ENCODE results near the gene SUB1.

Gene SUB1

DNA sequence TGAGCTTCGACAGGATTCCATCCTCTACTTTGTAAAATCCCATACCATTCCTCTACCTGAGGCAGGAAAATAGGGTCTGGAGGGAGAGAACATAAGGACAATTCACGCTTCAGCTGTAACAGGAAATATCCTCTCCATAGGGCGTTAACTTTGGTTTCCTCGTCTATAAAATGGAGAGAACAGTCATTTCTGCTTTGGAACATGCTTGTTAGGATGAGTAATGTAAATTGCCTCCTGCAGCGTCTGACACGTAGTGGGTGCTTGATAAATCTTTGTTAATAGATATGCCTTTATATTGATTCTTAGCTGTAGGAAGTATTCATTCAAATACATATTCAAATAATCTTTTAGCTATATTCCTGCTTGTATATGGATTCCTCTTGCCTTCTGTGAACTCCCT lies 711 bp upstream of the SUB1 start:
- in situ Hi-C loops (cut with HindIII; ENCODE audit: low pct_ligation_motif_present, low sequenced_read_pairs) = no loop called here
- Histone ChIP-seq H3K4me3 (ENCODE audit: low read depth, low read length) (no peak overlapping the region), H3K27me3 (replicated peaks) (no peaks in the 10 kb centered on the region), H3K27ac (no peak overlapping the region), H3K36me3 (replicated peaks) (peaks cover 5% of the 10 kb centered on the region)
- DNase-seq = no peak
- TF ChIP-seq, protein P1, sequence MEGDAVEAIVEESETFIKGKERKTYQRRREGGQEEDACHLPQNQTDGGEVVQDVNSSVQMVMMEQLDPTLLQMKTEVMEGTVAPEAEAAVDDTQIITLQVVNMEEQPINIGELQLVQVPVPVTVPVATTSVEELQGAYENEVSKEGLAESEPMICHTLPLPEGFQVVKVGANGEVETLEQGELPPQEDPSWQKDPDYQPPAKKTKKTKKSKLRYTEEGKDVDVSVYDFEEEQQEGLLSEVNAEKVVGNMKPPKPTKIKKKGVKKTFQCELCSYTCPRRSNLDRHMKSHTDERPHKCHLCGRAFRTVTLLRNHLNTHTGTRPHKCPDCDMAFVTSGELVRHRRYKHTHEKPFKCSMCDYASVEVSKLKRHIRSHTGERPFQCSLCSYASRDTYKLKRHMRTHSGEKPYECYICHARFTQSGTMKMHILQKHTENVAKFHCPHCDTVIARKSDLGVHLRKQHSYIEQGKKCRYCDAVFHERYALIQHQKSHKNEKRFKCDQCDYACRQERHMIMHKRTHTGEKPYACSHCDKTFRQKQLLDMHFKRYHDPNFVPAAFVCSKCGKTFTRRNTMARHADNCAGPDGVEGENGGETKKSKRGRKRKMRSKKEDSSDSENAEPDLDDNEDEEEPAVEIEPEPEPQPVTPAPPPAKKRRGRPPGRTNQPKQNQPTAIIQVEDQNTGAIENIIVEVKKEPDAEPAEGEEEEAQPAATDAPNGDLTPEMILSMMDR (IDR thresholded peaks at IDR 0.05; ENCODE audit: low read depth, low read length, missing control alignments) = no peak

DNA sequence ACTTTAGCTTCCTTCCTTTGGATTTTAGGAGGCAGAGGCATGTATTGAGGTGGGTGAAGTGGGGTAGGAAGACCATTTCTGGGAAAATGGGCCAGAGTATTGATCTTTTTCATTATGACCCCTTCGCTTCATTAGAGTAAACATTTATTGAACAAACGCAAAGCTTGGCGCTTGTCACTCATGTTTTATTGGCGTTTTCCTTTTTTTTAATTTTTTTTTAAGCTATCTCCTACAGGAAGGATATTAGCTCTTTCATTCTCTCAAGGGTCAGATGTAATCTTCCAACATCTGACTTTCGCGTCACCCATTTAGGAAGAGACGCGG lies 273 bp upstream of the SUB1 start:
- H3K27me3 ChIP-seq (replicated peaks) = no peaks in the 10 kb centered on the region
- H3K36me3 ChIP-seq (replicated peaks) = peaks cover 5% of the 10 kb centered on the region
- DNase-seq = no peak
- H3K4me3 ChIP-seq (ENCODE audit: low read depth, low read length) = peak overlapping the region; percentile 93
- no peak overlapping the region for H3K27ac ChIP-seq
- in situ Hi-C loops (cut with HindIII; ENCODE audit: low pct_ligation_motif_present, low sequenced_read_pairs) = no loop called here
- TF ChIP-seq, protein P1 (IDR thresholded peaks at IDR 0.05; ENCODE audit: low read depth, low read length, missing control alignments) = no peak

DNA sequence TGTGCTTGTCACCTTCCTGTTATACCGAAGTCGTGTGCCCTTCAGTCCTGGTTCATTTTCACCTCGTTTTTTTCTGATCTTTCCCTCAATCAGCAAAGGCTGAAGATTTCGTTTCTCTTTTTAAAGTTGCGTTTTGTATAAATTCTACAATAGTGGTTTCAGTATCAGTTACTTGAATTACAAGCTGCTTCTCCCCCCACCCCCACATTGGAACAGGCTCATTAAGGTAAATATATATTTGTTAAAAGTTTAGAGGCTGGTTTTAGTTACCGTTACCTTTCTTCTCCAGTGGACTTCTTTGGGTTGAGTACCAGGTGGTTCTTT lies 881 bp downstream of the SUB1 start:
- Histone ChIP-seq H3K4me3 (ENCODE audit: low read depth, low read length) (peak overlapping the region; percentile 93), H3K27me3 (replicated peaks) (no peaks in the 10 kb centered on the region), H3K36me3 (replicated peaks) (peaks cover 11% of the 10 kb centered on the region), H3K27ac (peak overlapping the region; percentile 90)
- in situ Hi-C loops (cut with HindIII; ENCODE audit: low pct_ligation_motif_present, low sequenced_read_pairs) = no loop called here
- DNase-seq = no peak
- TF ChIP-seq, protein P1 (IDR thresholded peaks at IDR 0.05; ENCODE audit: low read depth, low read length, missing control alignments) = no peak

DNA sequence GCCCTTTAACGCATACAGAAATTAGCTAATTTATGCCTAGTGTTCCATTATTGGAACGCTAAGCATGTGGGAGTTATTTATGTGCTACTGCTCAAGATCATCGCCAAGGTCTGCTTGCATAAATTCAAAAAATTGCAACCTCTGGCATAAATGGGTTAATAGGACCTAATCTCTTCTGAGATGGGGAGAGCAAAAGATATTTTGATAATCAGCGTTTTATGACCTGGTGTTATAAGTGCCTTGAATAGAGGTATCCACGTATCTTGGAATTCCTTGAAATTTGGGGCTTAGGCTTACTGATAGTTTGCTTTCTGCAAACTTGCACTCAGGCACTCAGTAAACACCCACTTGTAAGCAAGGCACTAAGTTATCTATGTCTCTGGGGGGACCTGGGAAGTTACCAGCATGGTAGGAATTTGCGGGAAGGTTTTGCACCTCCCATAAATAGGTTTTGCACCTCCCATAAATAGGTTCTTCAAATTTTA lies 1.8 kb downstream of the SUB1 start:
- Histone ChIP-seq H3K4me3 (ENCODE audit: low read depth, low read length) (peak overlapping the region; percentile 93), H3K27ac (no peak overlapping the region)
- TF ChIP-seq, protein P1 (IDR thresholded peaks at IDR 0.05; ENCODE audit: low read depth, low read length, missing control alignments) = no peak

DNA sequence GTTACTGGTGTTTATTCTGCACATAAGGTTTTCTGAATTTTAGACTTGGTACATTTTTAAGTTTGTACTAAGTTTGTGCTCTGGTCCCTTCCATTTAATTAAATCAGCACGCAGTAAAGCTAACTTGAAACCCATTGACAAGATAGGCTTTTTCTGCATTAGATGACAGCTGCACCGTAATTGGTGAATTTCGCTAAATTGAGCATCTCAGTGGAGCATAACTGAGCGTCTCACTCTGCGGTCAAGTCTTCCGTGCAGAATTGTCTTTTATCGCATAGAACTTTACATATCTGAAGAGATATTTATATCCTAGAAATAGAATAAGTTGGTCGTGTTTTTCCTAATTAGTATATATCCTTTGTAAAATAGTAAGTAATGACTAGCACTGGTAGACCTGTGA lies 4.1 kb downstream of the SUB1 start:
- no peak for DNase-seq

More for the DNA sequence above, 1.8 kb downstream of the SUB1 start:
- H3K36me3 ChIP-seq (replicated peaks) = peaks cover 19% of the 10 kb centered on the region
- no peak for DNase-seq
- in situ Hi-C loops (cut with HindIII; ENCODE audit: low pct_ligation_motif_present, low sequenced_read_pairs) = no loop called here
- no peaks in the 10 kb centered on the region for H3K27me3 ChIP-seq (replicated peaks)

More for the DNA sequence above, 4.1 kb downstream of the SUB1 start:
- Histone ChIP-seq H3K27ac (no peak overlapping the region), H3K27me3 (replicated peaks) (no peaks in the 10 kb centered on the region), H3K4me3 (ENCODE audit: low read depth, low read length) (no peak overlapping the region), H3K36me3 (replicated peaks) (peaks cover 34% of the 10 kb centered on the region)
- TF ChIP-seq, protein P1 (IDR thresholded peaks at IDR 0.05; ENCODE audit: low read depth, low read length, missing control alignments) = no peak
- in situ Hi-C loops (cut with HindIII; ENCODE audit: low pct_ligation_motif_present, low sequenced_read_pairs) = no loop called here

Measured in brain microvascular endothelial cell (primary cell).